Upper lobe of left lung (tissue), 6 donors: ENCODE results near the gene SSNA1. TPM values are rescaled to one million over a fixed set of nuclear protein-coding genes. Genes with fewer than 3 reads are reported as not detected.
A peak's percentile ranks its signal among the peaks of the same experiment; 100 is the strongest.

Experiments used
- ATAC-seq, 2 donors: fragments of 200-7000 bp; cut with Tn5 transposase; one replicate each; pipeline ENCODE4 v1.9.1; 2022; ENCODE audit warnings: mild to moderate bottlenecking in 2 of 2, moderate library complexity in 2 of 2; ENCODE audit not compliant: low FRiP score in 2 of 2
- DNase-seq, 2 donors: peaks; one replicate each; pipeline ENCODE4 v3.0.0-alpha.2; 2019 to 2020
- H3K27ac ChIP-seq, 4 donors: fragments of 200-600 bp; sonication (generic); one replicate each; pipeline ENCODE4 v1.5.1; 2016 to 2019
- H3K27me3 ChIP-seq, 4 donors: fragments of 200-600 bp; sonication (generic); one replicate each; pipeline ENCODE4 v1.5.1; 2017 to 2019
- H3K36me3 ChIP-seq, 4 donors: fragments of 200-600 bp; sonication (generic); one replicate each; pipeline ENCODE4 v1.5.1; 2016 to 2019
- H3K4me1 ChIP-seq, 4 donors: fragments of 200-600 bp; sonication (generic); one replicate each; pipeline ENCODE4 v1.5.1; 2018 to 2019
- H3K4me3 ChIP-seq, 4 donors: fragments of 200-600 bp; sonication (generic); one replicate each; pipeline ENCODE4 v1.5.1; 2017 to 2019; ENCODE audit warnings: mild to moderate bottlenecking in 2 of 4, moderate library complexity in 1 of 4
- H3K9me3 ChIP-seq, 4 donors: fragments of 200-600 bp; sonication (generic); one replicate each; pipeline ENCODE4 v1.5.1; 2018 to 2019
- CTCF ChIP-seq, 6 experiments: fragments of 450-650 bp in 4 of 6; fragments of 200-600 bp in 2 of 6; sonication (generic) in 2 of 6; IDR thresholded peaks; one replicate each; pipeline ENCODE4 v1.5.1; 2016 to 2019; ENCODE audit warnings: antibody characterized with exemption in 6 of 6
- EP300 ChIP-seq, 4 donors: sonication (generic); formaldehyde crosslinking; IDR thresholded peaks; one replicate each; pipeline ENCODE4 v1.5.1; 2017; ENCODE audit warnings: antibody characterized with exemption in 4 of 4, control low read depth in 2 of 4
- POLR2A ChIP-seq, 4 donors: fragments of 450-650 bp; IDR thresholded peaks; one replicate each; pipeline ENCODE4 v1.5.1; 2016 to 2017; ENCODE audit warnings: antibody characterized with exemption in 4 of 4, mild to moderate bottlenecking in 2 of 4
- POLR2AphosphoS5 ChIP-seq, 2 donors: sonication (generic); formaldehyde crosslinking; IDR thresholded peaks; one replicate each; pipeline ENCODE4 v1.5.1; 2017; ENCODE audit warnings: antibody characterized with exemption in 2 of 2
- WGBS, 2 donors: methylation state at CpG; one replicate each; pipeline ENCODE4 v1.1.5; 2017 to 2018; 5-methylcytosine and 5-hydroxymethylcytosine counted together
- total RNA-seq, 6 donors: library from RNA; depleted of rRNA in 4 of 6; stranded (reverse); fragments of >200 nt in 4 of 6; gene quantifications; one replicate each; pipeline versions ENCODE4 v1.1.0 to v1.2.1, GENCODE V29; 2016 to 2021
- donor health status: DM: no; HTN: no; CAD: no; lungs with moderate emphysema.
- donor health status: DM: no; HTN: yes; CAD: no; lungs with severe emphysema.

The SSNA1 gene
- total RNA-seq, 6 donors from 2014 or later: 39.8 to 110 (median 73.0) TPM

- peak in 1 of 2 donors; percentile 81 for DNase-seq
- no peak for TF ChIP-seq EP300 (IDR thresholded peaks at IDR 0.05)
- peak in 1 of 6 experiments; percentile 15 for TF ChIP-seq CTCF (IDR thresholded peaks at IDR 0.05)
- no peak for TF ChIP-seq POLR2AphosphoS5 (IDR thresholded peaks at IDR 0.05)
- TF ChIP-seq POLR2A (IDR thresholded peaks at IDR 0.05): no peak
- H3K4me3 ChIP-seq: no peak overlapping the region
- no peak for ATAC-seq
- H3K27me3 ChIP-seq: peaks cover 0 to 12% (median 6%) of the 10 kb centered on the region in 4 donors
- WGBS, 2 donors: 46 to 57% methylated on average over 15 to 34 of the region's 34 CpGs
- peaks cover 3 to 24% (median 18%) of the 10 kb centered on the region in 4 donors for H3K36me3 ChIP-seq
- H3K27ac ChIP-seq: no peak overlapping the region
- H3K9me3 ChIP-seq: no peaks in the 10 kb centered on the region
- peaks cover 1 to 13% (median 10%) of the 10 kb centered on the region in 4 donors for H3K4me1 ChIP-seq
Observed at GRCh38 chr9:137174722-137175293, 13.7 kb upstream of the SSNA1 start.

- DNase-seq: peak in 1 of 2 donors; percentile 82
- TF ChIP-seq POLR2AphosphoS5 (IDR thresholded peaks at IDR 0.05) (no peak), CTCF (IDR thresholded peaks at IDR 0.05) (no peak), POLR2A (IDR thresholded peaks at IDR 0.05) (no peak), EP300 (IDR thresholded peaks at IDR 0.05) (no peak)
- WGBS, 2 donors: 19 to 61% methylated on average over 15 of the region's 33 CpGs
- no peak overlapping the region for H3K27ac ChIP-seq
- no peaks in the 10 kb centered on the region for H3K9me3 ChIP-seq
- ATAC-seq: no peak
- H3K36me3 ChIP-seq: peaks cover 10 to 31% (median 25%) of the 10 kb centered on the region in 4 donors
- H3K4me1 ChIP-seq: peaks cover 0 to 7% (median 6%) of the 10 kb centered on the region in 4 donors
- no peak overlapping the region for H3K4me3 ChIP-seq
- H3K27me3 ChIP-seq: peaks cover 0 to 6% (median 2%) of the 10 kb centered on the region in 4 donors
Observed at GRCh38 chr9:137175345-137175961, 13.0 kb upstream of the SSNA1 start.

GRCh38 chr9:137176302-137177182 lies 11.9 kb upstream of the SSNA1 start:
- H3K4me1 ChIP-seq: peaks cover 0 to 7% (median 6%) of the 10 kb centered on the region in 4 donors
- no peaks in the 10 kb centered on the region for H3K9me3 ChIP-seq
- H3K27me3 ChIP-seq: no peaks in the 10 kb centered on the region
- H3K4me3 ChIP-seq: no peak overlapping the region
- no peak for TF ChIP-seq EP300 (IDR thresholded peaks at IDR 0.05)
- no peak for TF ChIP-seq POLR2AphosphoS5 (IDR thresholded peaks at IDR 0.05)
- no peak for TF ChIP-seq POLR2A (IDR thresholded peaks at IDR 0.05)
- peak in 2 of 6 experiments; percentile 29 to 44 for TF ChIP-seq CTCF (IDR thresholded peaks at IDR 0.05)
- H3K36me3 ChIP-seq: peaks cover 18 to 41% (median 36%) of the 10 kb centered on the region in 4 donors
- no peak for ATAC-seq
- no peak overlapping the region for H3K27ac ChIP-seq
- peak in 1 of 2 donors; percentile 13 for DNase-seq
- WGBS, 2 donors: 65 to 70% methylated on average over 12 to 17 of the region's 17 CpGs

- peak in 1 of 2 donors; percentile 67 for DNase-seq
- Histone ChIP-seq H3K9me3 (no peaks in the 10 kb centered on the region), H3K36me3 (peaks cover 26 to 60% (median 54%) of the 10 kb centered on the region in 4 donors), H3K27me3 (no peaks in the 10 kb centered on the region), H3K4me3 (no peak overlapping the region), H3K27ac (no peak overlapping the region), H3K4me1 (peaks cover 0 to 7% (median 6%) of the 10 kb centered on the region in 4 donors)
- TF ChIP-seq EP300 (IDR thresholded peaks at IDR 0.05) (no peak), CTCF (IDR thresholded peaks at IDR 0.05) (no peak), POLR2AphosphoS5 (IDR thresholded peaks at IDR 0.05) (no peak), POLR2A (IDR thresholded peaks at IDR 0.05) (no peak)
- WGBS, 2 donors: 88 to 91% methylated on average over 20 to 23 of the region's 23 CpGs
- no peak for ATAC-seq
Observed at GRCh38 chr9:137178201-137178938, 10.1 kb upstream of the SSNA1 start.
